Left ventricle myocardium inferior (tissue), 1 donor: Measurements from ENCODE around the gene ALG8. TPM values are rescaled to one million over a fixed set of nuclear protein-coding genes. Genes with fewer than 3 reads are reported as not detected.
"Not testable (repeated sequence)": the region's sequence is repeated elsewhere in the genome, so short reads cannot be mapped to it uniquely, and the experiment has no call there.

Experiments
- DNase-seq: peaks from one replicate; pipeline ENCODE4 v3.0.0-alpha.2; 2020
- H3K27ac ChIP-seq: fragments of 200-600 bp; replicated peaks from 2 replicates; pipeline ENCODE4 v1.8.0; 2021
- H3K27me3 ChIP-seq: fragments of 200-600 bp; 2 replicates; pipeline ENCODE4 v1.8.0; 2021; ENCODE audit warnings: low read depth
- H3K36me3 ChIP-seq: fragments of 200-600 bp; 2 replicates; pipeline ENCODE4 v1.8.0; 2021
- H3K4me1 ChIP-seq: fragments of 200-600 bp; 2 replicates; pipeline ENCODE4 v1.8.0; 2021
- H3K4me3 ChIP-seq: fragments of 200-600 bp; 2 replicates; pipeline ENCODE4 v1.8.0; 2021; ENCODE audit warnings: mild to moderate bottlenecking, moderate library complexity
- H3K9me3 ChIP-seq: fragments of 200-600 bp; replicated peaks from 2 replicates; pipeline ENCODE4 v1.8.0; 2021
- CTCF ChIP-seq: fragments of 200-600 bp; IDR thresholded peaks from 2 replicates; pipeline ENCODE4 v1.8.0; 2021; ENCODE audit warnings: antibody characterized with exemption, mild to moderate bottlenecking, borderline replicate concordance
- intact Hi-C: fragments of 100-400 bp; cut with micrococcal nuclease; formaldehyde crosslinking; loops from one replicate; pipeline ENCODE4 v1.11.0; 2022
- total RNA-seq: library from RNA; stranded (reverse); fragmentation: NEBNext Ultra II Directional; extraction: Animal tissue kit (Norgen Biotek cat#: 25700); gene quantifications from one replicate; pipeline ENCODE4 v1.2.1, GENCODE V29; 2021
- donor health status: DM: no; HTN: yes; CAD: no; lungs with severe emphysema.

Gene ALG8
- total RNA-seq, 1 donor from 2014 or later = 15.3 TPM

- no peak for TF ChIP-seq CTCF
- Histone ChIP-seq H3K27ac (peak overlapping the region; percentile 73), H3K4me3 (no peak overlapping the region), H3K9me3 (no peaks in the 10 kb centered on the region), H3K36me3 (no peaks in the 10 kb centered on the region), H3K27me3 (no peaks in the 10 kb centered on the region), H3K4me1 (peaks cover 34% of the 10 kb centered on the region)
- DNase-seq = no peak
- intact Hi-C loops = no loop called here
Observed at GRCh38 chr11:78060533-78060932, 78.9 kb downstream of the ALG8 start.

GRCh38 chr11:78059749-78060328, 79.6 kb downstream of the ALG8 start:
- H3K27ac ChIP-seq, H3K9me3 ChIP-seq, DNase-seq, H3K36me3 ChIP-seq, H3K27me3 ChIP-seq, H3K4me3 ChIP-seq, intact Hi-C loops: not testable (repeated sequence)
- H3K4me1 ChIP-seq = peaks cover 28% of the 10 kb centered on the region

GRCh38 chr11:78057462-78058055, 81.9 kb downstream of the ALG8 start:
- Histone ChIP-seq H3K4me1 (peaks cover 28% of the 10 kb centered on the region), H3K4me3 (no peak overlapping the region), H3K9me3 (no peaks in the 10 kb centered on the region), H3K27ac (no peak overlapping the region), H3K27me3 (no peaks in the 10 kb centered on the region), H3K36me3 (no peaks in the 10 kb centered on the region)
- DNase-seq = no peak
- no peak for TF ChIP-seq CTCF
- intact Hi-C loops = no loop called here

- peaks cover 18% of the 10 kb centered on the region for H3K4me1 ChIP-seq
- H3K4me3 ChIP-seq = no peak overlapping the region
- no peaks in the 10 kb centered on the region for H3K9me3 ChIP-seq
- no peaks in the 10 kb centered on the region for H3K27me3 ChIP-seq
- TF ChIP-seq CTCF = no peak
- no peak for DNase-seq
- H3K27ac ChIP-seq = no peak overlapping the region
- H3K36me3 ChIP-seq = no peaks in the 10 kb centered on the region
- intact Hi-C loops = no loop called here
Observed at GRCh38 chr11:78056093-78056492, 83.3 kb downstream of the ALG8 start.

GRCh38 chr11:78054971-78055370, 84.5 kb downstream of the ALG8 start:
- intact Hi-C loops = no loop called here
- Histone ChIP-seq H3K27me3 (no peaks in the 10 kb centered on the region), H3K4me3 (no peak overlapping the region), H3K27ac (no peak overlapping the region), H3K9me3 (no peaks in the 10 kb centered on the region), H3K4me1 (peaks cover 8% of the 10 kb centered on the region), H3K36me3 (no peaks in the 10 kb centered on the region)
- no peak for TF ChIP-seq CTCF
- DNase-seq = no peak

- Histone ChIP-seq H3K27ac (no peak overlapping the region), H3K36me3 (no peaks in the 10 kb centered on the region), H3K9me3 (no peaks in the 10 kb centered on the region), H3K27me3 (no peaks in the 10 kb centered on the region), H3K4me1 (peaks cover 9% of the 10 kb centered on the region), H3K4me3 (no peak overlapping the region)
- DNase-seq = no peak
- no peak for TF ChIP-seq CTCF
- intact Hi-C loops = no loop called here
Observed at GRCh38 chr11:78050964-78051831, 88.2 kb downstream of the ALG8 start.
